Fibroblast of pulmonary artery (primary cell): ENCODE data around the gene CNTROB.

Experiments used
- DNase-seq: peaks from one replicate; pipeline ENCODE4 v3.0.0-alpha.2; 2010; ENCODE audit warnings: low read depth
- H3K4me3 ChIP-seq: replicated peaks from 2 replicates; pipeline ENCODE4 v1.5.1; 2011; ENCODE audit warnings: low read depth, mild to moderate bottlenecking, control low read depth, low read length, moderate library complexity
- CTCF ChIP-seq: IDR thresholded peaks from 2 replicates; pipeline ENCODE4 v1.5.1; 2011; ENCODE audit warnings: mild to moderate bottlenecking, control low read depth, low read length, inconsistent platforms; ENCODE audit errors: missing control alignments

Gene CNTROB

GRCh38 chr17:7910281-7910680, 21.7 kb upstream of the CNTROB start:
- no peak for DNase-seq
- no peak overlapping the region for H3K4me3 ChIP-seq
- TF ChIP-seq CTCF = no peak

GRCh38 chr17:7910711-7911110, 21.3 kb upstream of the CNTROB start:
- H3K4me3 ChIP-seq = no peak overlapping the region
- TF ChIP-seq CTCF = no peak
- no peak for DNase-seq

- no peak overlapping the region for H3K4me3 ChIP-seq
- TF ChIP-seq CTCF = no peak
- no peak for DNase-seq
Measured at GRCh38 chr17:7911116-7911515, 20.9 kb upstream of the CNTROB start.

- TF ChIP-seq CTCF = peak; percentile 77
- peak; percentile 86 for DNase-seq
- H3K4me3 ChIP-seq = no peak overlapping the region
Measured at GRCh38 chr17:7912927-7913524, 19.0 kb upstream of the CNTROB start.

GRCh38 chr17:7915179-7915610, 16.8 kb upstream of the CNTROB start:
- peak; percentile 70 for DNase-seq
- peak overlapping the region; percentile 63 for H3K4me3 ChIP-seq
- TF ChIP-seq CTCF = no peak

- H3K4me3 ChIP-seq = peak within 1 kb of the TSS; percentile 63
- no peak for TF ChIP-seq CTCF
- DNase-seq = peak; percentile 98
Measured at GRCh38 chr17:7915611-7916384, 16.2 kb upstream of the CNTROB start, which contains the start of gene RNF227. Gene RNF227, minus strand, starts transcription at chr17:7916289. Its CDS starts 94 bp downstream, at chr17:7916195.
